HG03108 (cell line): ENCODE results near the gene DISP3.

Experiments used
- ATAC-seq: cut with Tn5 transposase; IDR thresholded peaks from one replicate; pipeline ENCODE4 v1.9.1; 2021; ENCODE audit warnings: moderate library complexity; ENCODE audit not compliant: unreplicated experiment

The DISP3 gene

DNA sequence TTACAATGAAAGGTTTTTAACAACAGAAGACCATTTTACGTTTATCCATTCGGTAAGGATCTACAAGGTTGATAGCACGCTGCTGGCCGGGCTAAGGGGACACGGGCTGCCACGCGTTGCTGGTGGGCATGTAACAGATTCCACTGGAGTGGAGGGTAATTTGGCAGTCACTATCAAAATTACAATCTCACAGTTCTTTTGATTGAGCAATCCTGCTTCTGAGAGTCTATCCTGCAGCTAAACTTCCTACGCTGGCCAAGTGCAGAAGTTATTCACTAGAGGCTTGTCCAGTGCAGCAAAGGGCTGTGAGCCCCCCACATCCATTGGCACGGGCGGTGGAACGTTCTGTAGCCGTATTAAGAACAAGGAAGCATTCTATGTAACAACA, 61.8 kb downstream of the DISP3 start:
- no peak for ATAC-seq

DNA sequence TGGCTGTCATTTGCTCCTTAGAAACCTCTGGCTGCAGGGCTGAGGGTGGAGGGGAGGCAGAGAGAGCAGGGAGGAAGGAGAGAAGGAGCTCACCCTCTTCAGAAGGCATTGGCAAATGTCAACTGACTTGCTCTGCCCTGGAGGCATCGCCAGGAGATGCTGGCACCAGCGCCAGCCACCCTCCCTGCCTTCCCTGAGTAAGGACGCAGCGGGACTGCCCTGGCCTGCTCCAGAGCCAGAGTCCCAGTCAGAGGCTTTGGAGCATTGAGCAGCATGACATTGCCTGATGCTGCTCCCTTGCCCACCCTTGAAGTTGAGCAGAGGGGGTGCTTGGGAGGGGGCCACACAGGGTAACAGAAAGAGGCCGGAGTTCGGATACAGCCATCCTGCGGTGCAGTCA, 62.3 kb downstream of the DISP3 start:
- ATAC-seq: no peak

DNA sequence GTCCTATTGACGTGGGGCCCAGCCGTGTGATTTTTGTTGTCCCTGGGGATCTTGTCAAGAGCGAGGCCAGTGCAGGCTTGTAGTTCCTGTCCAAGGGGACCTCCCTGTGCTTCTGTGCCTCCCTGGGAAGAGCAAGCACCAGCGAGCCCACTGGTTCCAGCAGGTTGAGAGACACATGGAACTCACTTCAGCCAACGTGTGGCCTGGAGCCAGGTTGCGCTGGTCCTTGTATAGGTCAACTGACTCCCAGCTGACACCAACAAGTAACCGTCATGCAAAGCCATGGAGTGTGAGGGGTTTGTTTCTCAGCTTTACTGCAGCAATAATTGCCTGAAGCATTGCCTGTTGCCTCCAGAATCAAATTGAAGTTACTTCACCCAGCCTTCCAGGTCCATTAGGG, 63.0 kb downstream of the DISP3 start:
- ATAC-seq: no peak

DNA sequence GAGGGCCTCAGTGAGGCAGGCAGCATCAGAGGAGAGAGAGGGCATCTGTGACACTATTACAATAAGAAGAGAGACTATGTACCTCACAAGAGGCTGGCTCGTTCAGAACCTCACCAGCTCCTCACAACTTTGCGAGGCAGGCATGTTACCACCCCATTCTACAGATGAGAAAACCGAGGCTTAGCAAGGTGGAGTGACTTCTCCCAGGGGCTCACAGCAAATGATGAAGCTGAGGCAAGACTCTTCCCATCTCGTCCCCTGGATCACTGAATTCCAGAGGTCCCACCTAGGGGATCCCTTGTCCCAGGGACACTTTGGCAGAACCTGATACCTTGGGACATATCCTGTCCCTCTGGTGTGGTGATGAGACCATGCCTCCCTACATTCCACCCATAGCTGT, 64.4 kb downstream of the DISP3 start:
- ATAC-seq: no peak

DNA sequence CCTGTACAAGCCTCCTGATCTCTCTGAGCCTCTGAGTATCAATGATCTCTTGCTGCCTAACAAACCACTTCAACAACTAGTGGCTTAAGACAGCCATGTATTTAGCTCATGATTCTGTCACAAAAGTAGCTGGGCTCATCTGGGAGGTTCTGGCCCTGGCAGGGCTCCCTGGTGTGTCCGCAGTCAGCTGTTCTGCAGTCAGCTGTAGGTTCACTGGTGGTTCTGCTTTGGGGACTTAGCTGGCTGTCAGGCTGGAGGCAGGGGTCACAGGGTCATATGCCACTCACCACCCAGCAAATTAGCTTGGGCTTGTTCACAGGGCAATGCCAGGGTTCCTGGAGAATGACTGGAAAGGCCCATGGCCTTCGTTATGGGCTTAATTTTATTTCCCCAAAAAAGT, 64.8 kb downstream of the DISP3 start:
- no peak for ATAC-seq

DNA sequence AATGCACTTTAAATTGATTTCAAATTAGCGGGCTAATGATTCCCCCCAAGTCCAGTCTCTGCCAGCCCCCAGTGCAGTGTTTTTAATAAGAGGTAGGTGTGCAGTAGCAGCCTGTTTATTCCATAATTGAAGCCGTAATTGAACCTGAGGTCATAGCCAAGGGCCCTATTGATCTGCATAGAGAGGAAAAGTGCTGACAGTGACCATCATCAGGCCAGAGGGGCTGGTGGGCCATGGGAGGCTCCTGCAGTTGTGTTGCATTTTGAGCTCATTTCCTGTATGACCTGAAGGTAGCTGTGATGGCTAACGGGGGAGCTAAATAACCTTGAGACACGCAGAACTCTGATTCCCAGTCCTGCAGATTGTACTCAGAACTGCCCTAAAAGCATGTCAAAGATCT, 67.5 kb downstream of the DISP3 start:
- no peak for ATAC-seq

DNA sequence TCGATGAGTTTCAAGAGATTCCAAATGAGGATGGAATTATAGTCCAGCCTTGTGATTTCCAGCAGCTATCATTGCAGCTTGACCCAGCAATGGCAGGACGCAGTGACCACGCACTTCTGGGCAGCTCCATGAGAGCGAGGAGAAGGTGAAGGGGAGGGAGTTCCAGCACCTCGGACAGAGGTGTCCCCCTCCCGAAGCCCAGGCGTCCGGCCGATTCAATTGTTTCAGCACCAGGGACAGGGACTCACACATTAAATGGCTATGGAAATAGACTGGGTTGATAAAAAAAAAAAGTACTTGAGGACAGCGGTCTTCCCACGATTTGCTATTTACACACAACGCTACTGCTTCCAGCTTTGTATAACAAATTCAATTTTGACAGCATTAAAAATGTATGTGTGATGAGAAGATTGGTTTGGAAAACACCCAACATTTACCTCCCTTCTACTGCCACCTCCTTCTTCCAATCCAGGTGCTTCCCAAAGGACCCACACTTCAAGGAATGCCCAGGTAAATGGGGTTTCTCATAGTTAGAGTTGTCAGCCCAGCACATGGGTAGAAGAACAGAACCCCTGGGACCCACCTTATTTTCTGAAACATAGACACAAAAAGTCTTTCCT, 71.8 kb downstream of the DISP3 start:
- ATAC-seq: no peak

DNA sequence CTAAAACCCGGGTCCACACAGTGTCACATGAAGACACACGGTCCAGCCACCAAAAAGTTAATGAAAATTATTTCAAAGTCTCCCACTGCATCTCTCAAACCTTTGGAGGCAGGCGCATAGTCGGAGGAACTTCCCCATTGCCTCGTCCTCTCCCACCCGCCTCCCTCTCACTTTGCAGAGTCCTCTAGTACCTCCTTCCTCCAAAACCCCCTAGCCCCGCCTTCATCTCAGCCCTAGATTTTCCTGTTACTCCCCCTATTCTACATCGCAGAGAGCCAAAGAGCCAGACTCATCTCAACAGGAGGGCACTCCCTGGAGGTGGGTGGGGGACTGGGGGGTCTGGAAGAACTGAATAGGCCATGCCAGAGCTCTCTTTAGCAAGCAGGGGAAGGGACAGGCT, 79.3 kb downstream of the DISP3 start:
- ATAC-seq: no peak

DNA sequence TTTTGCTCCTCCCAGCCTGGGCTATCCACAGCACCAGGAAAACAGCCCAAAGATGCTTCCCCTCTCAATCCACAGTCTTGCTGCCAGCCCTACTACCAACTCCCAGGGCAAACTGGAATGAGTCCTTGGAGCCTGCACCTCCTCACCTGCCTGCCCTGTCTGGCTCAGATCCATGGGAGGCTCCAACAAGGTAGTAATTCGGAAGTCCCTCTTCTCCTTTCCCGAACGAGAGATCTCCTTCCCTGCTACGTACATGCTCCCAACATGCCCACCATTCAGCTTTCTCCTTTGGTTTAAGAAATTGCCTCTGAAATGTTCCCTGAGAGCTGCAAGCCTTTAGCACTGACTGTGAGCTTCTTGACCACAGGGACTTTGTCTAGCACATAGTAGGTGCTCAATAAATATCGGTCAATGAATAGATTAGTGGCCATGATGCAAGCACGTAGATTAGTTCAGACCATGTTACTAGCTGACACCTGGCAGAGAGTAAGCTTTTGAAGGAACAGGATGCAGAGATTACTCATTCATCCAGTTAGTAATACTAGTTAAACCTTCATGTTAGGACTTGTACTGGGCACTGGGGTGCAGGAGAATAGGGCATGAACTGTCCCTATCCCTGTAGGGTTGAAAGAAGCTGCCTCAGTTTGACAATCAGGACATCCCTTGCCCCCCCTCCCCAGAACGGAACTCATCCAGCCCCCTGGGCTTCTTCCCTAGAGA, 80.1 kb downstream of the DISP3 start:
- ATAC-seq: no peak

DNA sequence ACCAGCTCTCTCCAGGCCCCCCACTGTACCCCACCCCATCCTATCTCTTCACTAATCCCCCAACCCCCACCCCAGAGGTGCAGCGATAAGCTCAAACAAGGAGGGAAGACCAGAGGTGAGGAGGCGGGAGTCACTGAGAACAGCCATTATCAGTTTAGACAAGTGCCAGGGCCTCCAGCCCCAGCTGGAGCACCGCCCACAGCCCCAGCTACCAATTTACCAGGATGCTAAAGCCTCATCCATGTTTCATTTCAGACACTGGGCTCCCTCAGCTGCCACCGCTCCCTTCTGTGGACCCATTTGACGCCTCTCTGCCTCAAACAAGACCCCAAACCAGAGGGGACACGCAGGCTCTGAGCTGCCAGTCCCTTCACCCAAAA, 80.6 kb downstream of the DISP3 start:
- no peak for ATAC-seq

DNA sequence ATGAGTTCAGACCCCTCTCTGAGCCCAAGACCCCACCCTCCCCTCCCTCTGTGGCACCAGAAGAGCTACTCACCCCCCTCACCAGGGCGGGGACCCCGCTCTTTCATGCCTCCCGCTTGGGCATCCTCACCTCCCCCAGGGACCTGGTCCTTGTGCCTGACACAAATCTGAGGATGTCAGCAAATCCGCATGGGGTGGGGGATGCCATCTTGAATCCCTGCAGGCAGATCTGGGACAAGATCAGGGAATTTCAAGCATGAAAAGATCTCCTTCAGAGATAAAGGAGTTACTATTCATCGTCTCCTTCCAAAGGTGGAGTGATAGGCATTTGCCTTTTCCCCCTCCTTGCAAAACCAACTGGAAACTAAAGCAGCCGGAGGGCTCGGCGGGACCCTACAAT, 81.1 kb downstream of the DISP3 start:
- ATAC-seq: no peak

DNA sequence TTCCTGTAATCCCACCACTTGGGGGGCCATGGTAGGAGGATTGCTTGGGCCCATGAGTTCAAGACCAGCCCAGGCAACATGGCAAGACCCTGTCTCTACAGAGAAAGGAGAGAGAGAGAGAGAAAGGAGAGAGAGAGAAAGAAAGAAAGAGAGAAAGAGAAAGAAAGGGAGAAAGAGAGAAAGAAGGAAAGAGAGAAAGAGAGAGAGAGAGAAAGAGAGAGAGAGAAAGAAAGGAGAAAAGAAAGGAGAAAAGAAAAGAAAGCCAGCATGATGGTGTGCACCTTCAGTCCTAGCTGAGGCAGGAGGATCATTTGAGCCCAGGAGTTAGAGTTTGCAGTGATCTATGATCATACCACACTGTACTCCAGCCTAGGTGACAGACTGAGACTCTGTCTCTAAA, 82.8 kb downstream of the DISP3 start:
- no peak for ATAC-seq

DNA sequence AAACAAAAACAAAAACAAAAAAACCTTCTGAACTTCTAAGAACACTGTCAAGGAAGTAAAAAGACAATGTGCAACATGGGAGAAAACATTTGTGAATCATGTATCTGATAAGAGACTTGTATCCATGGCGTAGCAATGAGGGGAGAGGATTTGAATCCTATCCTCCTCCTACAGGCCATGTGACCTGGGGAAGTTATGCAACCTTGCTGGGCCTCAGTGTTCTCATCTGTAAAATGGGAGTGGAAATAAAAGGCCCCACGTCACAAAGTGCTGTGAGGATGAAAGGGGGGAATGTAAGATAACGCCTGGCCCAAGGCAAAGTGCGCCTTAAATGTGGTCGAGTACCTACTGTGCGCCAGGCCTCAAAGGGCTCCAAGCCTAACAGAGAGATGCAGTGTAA, 83.7 kb downstream of the DISP3 start:
- ATAC-seq: no peak

DNA sequence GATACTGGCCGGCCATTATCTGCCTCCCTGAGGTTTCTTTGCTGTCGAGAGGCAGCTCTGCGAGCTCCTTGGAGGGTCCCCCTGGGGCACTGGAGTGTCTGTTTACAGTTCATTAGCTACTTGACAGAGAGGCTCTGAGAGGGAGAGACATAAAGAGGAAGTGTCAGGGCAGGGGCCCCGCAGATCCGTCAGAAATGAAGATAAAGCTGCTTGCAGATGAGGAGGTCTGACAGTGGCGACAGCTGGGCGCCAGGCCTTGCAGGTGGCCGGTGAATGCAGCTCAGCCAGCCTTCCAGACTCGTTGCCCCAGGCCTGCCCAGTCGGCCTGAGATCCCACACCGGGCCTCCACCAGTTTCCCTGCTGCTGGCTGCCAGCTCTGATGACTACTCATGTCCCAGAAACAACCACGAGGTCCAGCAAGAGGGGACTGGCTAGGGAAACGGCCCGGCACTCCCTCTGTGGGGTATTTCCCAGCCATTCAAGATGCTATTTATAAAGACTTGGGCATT, 84.7 kb downstream of the DISP3 start:
- no peak for ATAC-seq

DNA sequence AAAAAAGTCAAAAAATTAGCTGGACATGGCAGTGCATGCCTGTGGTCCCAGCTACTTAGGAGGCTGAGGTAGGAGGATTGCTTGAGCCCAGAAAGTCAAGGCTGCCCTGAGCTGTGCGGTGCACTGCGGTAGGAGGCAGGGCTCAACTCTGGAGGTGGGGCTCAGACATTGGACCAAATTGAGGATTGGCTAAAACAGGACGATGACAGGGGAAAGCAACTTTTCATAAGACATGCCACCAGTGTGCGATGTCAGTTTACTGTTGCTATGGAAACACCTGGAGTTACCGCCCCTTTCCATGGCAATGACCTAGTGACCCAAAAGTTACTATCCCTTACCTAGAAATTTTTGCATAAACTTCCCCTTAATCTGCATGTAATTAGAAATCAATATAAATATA, 85.3 kb downstream of the DISP3 start:
- no peak for ATAC-seq

DNA sequence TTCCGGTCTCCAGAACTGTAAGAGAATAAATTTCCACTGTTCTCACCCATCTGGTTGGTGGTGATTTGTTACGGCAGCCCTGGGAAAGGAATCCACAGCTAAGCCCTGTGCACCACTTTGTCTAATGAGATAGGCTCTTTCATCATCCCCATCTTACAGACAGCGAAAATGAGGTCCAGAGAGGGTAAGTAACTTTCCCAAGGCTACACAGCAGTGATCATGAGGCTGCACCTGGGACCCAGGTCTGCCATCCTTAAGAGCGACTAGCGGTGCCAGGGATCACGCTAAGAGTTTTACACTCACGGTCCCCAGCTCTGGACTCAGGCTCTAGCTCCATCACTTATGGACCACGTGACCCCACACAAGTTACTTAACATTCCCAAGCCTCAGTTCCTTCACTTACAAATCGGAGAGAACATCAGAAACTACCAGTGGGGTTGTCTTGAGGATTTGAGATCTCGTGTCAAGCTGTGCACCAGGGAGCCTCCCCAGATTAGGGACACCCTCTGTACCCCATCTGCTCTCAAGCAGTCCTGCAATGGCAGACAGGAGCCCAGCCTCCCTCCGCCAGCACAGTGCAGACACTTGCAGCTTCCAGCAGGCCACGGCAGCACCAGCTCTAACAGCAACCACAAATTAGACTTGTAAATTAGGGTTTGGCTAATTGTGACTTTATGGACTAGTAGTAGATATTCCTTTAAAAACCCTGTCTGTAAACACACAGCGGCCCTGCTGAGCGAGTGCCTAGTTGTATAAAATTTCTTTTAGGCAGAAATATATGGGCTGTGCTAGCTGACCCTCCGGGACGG, 87.3 kb downstream of the DISP3 start:
- no peak for ATAC-seq

DNA sequence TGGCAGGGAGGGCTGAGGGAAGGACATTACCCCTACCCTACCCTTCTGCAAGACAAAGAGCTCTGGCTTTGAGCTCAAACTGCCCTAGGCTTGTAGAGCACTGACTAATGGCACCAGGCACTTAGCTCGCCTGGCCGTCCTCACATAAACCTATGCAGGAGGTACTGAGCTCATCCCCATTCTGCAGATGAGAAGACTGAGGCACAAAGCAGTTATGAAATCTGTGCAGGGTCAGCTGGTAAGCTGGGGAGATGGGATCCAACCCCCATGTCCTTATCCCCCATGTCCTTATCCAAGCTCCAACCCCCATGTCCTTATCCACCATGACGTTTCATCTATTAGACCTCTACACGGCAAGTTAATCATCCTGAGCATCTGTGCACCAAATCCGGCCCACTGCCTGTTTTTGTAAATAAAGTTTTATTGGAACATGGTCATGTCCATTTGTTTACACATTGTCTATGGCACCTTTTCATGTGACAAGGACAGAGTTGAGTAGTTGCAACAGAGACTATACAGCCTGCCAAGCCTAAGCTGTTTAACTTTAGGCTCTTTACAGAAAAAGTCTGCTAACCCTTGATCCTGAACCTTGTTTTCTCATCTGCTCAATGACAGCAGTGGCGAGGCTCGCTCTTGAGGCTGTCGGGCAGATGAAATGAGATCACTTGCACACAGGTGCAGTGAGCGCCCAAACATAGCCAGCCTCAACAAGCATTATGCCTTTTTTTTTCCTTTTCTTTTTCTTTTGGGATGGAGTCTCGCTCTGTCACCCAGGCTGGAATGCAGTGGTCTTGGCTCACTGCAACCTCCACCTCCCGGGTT, 88.5 kb downstream of the DISP3 start:
- ATAC-seq: no peak

DNA sequence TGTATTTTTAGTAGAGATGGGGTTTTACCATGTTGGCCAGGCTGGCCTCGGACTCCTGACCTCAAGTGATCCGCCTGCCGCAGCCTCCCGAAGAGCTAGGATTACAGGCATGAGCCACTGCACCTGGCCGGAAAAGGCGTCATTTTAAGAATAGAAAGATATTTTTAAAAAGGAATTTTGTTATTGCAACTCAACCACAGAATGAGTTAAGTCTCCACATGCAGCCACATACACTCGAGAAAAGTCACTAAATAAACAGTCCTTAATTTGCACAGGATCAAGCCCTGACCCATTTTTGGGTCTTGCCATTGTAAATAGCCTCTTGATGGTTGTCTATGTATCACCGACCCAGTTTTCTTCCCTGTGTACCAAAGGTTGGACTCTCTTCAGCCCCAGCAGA, 89.7 kb downstream of the DISP3 start:
- ATAC-seq: no peak

DNA sequence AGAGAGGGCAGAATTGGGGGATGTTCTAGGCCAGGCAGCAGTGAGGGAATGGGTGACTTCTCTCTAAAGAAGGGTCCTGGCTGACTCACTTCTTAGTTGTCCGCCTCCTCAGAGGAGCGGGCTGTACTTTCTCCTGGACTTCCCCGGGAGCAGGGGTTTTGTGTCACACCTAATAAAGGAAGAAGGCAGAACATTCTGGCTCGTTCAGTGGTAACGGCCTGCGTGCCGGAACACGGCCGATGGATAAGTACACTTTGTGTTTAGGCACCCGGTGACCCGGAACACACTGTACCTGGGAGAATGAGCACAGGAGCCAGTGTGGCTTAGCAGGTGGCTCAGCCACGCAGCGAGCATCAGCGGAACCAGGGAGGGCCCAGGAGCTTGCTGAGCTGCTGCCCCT, 90.6 kb downstream of the DISP3 start:
- ATAC-seq: no peak

DNA sequence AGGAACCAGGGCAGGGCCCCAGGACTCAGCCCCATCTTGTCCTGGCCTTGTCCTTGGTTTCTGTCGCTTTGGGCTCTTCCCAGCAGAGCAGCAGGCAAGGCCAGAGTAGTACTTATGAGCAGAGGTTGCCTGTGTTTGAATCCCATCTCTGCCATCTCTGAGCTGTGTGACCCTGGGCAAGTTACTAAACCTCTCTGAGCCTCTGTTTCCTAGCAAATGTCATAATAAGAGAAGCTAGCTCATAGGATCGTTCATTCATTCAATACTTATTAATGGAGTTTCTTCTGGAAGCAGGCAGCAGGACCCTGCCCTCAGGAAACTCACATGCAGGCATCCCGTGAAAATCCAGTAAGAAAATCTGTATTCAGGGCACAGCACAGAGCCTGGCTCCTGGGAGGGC, 91.0 kb downstream of the DISP3 start:
- no peak for ATAC-seq

DNA sequence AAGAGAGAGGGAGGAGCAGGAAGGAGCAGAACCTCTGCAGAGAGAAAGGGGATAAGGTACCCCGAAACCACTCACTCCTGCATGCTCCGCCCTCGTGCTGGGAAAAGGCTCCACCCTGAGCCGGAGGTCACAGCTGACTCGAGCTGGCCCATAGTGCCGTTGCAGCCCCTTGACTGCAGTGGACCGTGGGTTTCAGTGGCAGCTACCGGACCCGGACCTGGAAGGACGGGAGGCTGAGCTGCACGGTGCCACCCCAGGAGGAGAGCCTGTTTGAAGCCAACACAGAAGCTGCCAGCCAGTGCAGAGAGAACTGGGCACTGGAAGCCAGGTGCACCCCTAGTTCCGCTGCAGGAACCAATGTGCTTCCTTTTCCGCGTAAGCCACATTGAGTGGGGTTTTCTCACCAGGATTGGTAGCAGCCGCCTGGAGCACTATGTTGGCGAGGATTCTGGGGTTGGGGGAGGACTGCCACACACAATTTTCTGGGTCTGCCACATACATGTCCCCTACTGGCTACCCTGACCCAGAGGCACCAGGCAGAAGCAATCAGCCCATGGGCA, 91.9 kb downstream of the DISP3 start:
- no peak for ATAC-seq
